HTERT RPE-1 (cell line): ENCODE results near the gene CEP164.

Experiments used
- in situ Hi-C: fragments of 300-500 bp; cut with MboI; formaldehyde crosslinking; loops from 4 replicates; pipeline ENCODE4 v1.14.3; 2020; ENCODE audit warnings: low sequenced_read_pairs

The CEP164 gene

GRCh38 chr11:117418737-117419481 is 91.3 kb downstream of the CEP164 start:
- in situ Hi-C loops = no loop called here

DNA sequence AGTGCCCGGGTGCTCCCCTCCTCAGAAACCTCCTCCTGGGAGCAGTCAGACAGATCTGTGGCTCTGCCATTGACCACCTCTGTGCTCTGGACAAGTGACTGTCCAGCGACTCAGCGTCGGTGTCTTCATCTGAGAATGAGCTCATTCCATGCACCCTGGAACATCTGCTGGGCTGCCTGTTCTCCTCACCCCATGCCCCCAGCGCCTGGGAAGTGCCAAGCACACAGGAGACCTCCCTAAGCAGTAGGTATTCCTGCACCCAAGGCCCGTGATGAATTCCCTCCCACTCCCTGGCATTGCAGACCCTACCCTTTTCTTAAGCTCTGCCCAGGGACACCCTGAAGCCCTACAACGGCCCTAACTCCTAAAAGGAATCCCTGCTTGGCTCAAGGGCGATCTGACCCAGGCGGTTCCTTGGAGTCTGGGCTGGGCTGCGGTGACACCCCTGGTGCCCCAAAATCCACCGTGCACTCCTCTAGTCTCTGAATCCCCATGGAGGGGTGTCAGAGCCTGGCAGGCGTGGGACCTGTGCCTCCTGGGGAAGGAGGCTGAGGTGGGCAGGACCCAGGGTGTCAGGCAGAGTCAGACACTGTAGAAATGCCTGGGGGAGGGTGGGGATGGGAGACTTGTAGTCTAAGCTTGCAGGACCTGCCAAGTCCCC is 92.0 kb downstream of the CEP164 start:
- in situ Hi-C loops = no loop called here

- in situ Hi-C loops = no loop called here
Measured at GRCh38 chr11:117420143-117420485, 92.5 kb downstream of the CEP164 start.

- in situ Hi-C loops = no loop called here
Measured at GRCh38 chr11:117420598-117420997, 92.9 kb downstream of the CEP164 start.

DNA sequence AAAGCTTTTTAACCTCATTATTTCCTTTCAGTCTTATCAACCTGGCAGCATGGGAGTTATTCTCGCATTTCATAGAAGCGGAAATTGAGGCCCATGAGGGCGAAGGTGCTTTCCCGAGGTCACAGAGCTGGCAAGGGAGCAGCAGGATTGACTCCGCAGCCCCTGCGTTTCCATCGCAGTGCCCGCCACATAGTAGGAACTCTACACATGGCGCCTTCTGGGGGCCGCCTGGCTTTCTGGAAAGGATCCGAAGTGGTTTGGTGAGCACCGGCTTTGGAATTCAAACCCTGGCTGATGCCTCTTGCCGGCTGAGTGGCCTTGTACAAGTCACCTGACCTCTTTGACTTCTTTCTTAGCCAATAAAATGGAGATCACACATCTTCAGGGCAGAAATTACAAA is 93.4 kb downstream of the CEP164 start:
- in situ Hi-C loops = no loop called here

GRCh38 chr11:117421476-117421875 is 93.8 kb downstream of the CEP164 start:
- in situ Hi-C loops = no loop called here

GRCh38 chr11:117423046-117423575 is 95.5 kb downstream of the CEP164 start:
- in situ Hi-C loops = no loop called here

DNA sequence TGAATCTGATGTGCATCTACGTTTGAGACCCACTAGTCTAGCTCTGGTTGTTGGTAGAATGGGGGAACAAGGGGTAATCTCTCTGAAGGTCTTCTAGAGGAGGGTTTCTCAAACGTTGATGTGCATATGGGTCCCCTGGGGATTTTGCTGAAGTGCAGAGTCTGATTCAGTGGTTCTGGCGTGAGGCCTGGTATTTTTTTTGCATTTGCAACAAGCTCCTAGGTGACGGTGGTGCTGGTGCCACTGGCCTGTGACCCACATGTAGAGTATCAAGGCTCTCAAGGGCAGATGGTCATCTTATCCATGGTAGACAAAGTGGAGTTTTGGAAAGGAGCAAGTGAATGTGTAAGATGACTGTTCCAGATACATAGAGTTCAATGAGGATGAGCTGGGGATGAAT is 97.1 kb downstream of the CEP164 start:
- in situ Hi-C loops = no loop called here

DNA sequence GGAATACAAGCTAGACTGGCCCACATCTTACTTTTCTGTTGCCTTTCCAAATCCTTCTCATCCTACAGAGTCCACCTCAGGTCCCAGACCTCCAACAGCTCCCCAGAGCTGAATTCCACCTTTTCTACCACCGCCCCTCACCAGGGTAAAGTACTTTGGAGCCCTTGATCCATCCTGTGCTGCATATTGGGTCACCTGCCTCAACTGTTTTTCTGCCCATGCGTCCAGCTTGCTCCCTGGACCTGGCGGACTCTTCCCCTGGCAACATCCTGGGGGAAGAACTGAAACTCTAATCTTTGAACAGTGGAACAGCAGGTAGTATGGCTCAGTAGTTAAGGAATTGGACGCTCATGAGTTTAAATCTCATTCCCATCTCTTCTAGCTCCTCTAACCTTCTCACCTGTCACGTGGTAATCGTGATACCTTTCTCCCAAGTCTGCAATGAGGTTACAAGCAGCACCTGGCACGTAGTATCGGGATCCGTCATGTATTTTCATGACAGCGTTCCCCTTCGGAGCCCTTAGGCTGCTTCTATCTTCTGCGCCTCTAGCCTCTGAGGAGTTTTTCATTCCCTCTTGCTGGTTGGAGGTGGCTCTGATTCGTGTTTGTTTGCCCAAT is 98.1 kb downstream of the CEP164 start:
- in situ Hi-C loops = no loop called here

DNA sequence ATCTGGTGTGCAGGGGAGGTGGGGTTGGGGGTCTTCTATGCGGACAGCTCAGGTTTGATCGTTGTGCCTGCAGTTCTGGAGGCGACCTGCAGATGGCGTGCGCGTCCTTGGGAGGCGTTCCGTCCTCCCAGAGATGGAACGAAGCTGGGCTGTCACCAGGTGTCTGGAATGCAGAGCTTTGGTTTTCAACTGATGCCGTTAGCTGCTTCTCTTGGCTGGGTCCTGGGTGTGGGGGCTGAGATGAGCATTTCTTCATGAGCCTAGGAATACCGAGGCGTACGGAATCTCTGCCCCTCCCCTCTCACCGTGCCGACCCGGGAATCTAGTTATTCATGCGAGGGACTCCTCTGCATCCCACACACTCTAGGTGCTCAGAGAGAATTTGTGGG is 98.6 kb downstream of the CEP164 start:
- in situ Hi-C loops = no loop called here

- in situ Hi-C loops = no loop called here
Measured at GRCh38 chr11:117426941-117427340, 99.3 kb downstream of the CEP164 start.

DNA sequence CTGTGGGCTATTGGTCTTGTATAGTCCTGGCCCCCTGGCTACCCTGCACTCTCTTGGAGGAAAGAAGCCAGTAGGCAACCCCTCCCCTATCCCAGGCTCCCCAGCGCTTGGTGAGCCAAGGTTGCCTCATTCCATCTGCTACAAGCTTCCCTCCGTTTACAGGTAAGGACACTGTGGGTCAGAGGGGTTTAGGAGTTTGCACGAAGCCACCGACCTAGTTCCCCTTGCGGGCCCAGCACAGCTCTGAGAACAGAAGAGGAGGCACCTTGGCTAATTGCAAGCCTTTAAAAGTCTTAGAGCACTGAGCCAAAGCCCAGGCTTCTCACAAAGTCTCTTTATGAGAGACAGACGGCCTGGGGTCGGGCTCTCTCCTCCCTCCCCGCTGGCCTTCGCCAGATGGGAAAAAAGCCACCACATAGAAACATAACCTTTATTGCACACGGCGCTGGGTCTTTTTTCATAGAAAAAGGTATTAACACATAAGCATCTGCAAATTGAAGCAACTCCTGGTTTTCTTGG is 99.8 kb downstream of the CEP164 start:
- in situ Hi-C loops = no loop called here

- in situ Hi-C loops = no loop called here
Measured at GRCh38 chr11:117428186-117428855, 100.7 kb downstream of the CEP164 start.

DNA sequence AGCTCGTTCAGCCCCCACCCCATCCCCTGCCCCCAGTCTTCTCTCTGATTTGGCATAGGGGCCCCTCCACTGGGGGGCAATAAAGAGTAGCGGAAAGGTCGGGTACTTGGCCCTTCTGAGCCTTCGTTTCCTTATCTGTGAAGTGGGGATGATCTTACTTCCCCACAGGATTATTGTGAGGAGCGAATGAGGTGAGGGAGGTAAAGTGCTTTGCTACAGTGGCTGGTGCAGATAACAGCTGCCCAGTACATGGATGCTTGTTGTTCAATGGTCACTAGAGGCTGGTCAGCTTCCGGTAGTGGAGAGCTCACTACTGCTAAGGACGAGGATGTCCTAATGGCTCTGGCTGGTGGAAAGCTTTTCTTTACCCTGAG is 101.2 kb downstream of the CEP164 start:
- in situ Hi-C loops = no loop called here

DNA sequence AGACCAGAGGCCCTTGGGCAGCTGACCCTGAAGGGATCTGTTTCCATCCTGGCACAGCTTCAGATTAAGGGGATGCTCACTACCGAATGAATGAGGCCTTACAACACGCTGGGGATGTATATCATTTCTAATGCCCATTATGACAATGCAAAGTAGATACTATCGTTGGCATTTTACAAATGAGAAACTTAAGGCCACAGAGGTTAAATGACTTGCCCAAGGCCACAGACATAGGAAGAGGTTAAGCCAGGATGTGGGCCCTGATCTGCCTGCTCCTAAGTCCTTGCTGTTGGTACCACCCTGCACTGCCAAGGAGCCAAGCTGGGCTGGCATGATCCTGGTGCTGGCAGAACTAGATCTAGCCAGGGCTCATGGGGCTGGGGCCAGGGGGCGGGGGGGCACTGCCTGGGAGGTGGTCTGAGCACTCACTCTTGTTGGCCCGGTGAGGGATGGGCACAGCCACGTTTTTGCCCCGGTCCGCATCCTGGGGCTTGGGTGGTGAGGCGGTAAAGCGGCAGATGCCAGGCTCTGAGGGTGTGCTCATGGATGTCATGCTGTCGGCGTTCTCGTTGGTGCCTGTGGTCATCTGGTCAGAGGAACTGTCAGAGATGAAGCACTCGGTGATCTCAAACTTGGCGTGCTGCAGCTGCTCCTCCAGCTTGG is 102.8 kb downstream of the CEP164 start:
- in situ Hi-C loops = no loop called here

GRCh38 chr11:117431436-117431835 is 103.8 kb downstream of the CEP164 start:
- in situ Hi-C loops = no loop called here

DNA sequence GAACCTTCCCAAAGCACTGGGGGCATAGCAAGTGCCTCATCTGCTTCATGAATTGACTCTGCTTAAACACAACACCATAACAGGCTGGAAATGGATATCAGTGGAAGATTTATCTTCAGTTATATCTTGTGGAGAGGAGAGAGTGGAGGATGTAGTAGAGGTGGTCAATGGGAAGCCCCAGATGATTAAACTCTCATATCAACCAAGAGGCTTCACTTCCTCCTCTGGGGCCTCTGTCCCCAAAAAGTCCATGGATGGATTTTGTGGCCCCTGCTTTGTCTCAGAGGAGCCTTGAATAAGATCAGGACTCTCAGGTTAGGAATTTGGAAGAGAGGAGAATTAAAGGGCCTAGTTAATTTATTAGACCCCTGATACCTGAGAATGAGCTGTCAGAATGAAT is 106.1 kb downstream of the CEP164 start:
- in situ Hi-C loops = no loop called here

DNA sequence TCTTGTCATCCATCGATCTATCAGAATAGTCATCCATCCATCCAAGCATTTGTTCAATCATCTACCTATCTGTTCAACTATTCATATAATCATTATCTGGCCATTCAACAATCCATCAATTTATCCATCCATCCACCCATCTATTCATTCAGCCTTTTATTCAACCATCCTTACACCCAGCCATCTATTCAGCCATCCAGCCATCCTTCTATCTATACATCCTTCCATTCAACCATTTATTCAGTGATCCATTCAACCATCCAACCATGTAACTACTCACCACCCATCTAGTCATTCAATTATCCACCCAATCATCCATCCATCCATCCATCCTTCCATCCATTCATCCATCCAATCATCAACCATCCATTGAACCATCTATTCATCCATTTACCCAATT is 106.8 kb downstream of the CEP164 start:
- in situ Hi-C loops = no loop called here

DNA sequence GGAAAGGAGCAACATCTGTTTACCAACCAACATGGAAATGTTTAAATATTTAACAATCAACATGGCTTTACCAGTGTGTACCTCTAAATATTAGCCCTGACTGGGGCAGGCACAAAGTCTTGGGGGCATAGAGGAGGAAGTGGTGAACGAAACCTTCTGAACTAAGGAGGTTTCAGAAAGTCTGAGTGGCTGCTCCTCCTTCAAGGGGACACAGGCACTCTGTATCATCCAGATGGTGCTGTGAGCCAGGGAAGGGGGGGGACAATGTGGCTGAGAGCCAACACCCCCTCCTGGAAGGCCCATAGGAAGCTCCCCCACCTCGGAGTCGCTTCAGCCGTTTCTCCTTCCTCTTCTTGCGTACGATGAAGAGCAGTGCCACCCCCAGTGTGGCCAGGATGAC is 107.7 kb downstream of the CEP164 start:
- in situ Hi-C loops = no loop called here

DNA sequence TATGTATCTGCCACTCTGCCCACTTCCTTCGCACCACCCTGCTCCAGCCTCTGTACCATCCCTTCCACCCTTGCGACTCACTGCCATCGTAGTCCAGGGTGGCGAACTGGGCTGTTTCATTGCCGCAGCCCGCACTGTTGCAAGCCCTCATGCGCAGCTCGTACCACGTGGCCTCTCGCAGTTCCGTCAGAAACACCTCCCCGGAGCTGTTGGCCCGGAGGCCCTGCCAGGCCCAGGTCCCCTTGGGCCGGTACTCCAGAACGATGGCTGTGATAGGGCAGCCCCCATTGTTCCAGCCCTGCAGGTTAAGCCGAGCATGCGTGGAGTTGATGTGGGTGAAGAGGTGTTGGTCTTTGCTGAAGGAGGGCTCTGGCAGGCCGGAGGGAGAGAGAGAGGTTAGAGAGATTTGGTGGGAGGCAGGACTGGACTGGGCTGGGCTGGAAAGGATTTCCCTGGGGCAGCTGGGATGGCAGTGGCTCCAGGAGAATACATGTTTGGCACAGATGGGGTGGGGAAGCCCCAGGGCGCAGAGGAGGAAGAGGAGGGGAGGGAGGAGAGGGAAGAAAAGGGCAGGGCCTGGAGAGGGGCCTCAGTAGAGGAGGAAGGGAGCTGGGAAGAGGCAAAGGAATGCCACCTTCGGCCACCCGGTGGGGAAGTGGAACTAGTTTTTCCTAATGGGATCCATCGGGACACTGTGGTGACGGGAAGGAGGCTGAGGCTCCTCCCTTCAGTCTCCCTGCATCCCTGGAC is 109.6 kb downstream of the CEP164 start:
- in situ Hi-C loops = no loop called here
